Bronchial epithelial cell (primary cell): ENCODE measurements around the gene ATP4B. TPM values are rescaled to one million over a fixed set of nuclear protein-coding genes. Genes with fewer than 3 reads are reported as not detected.

ENCODE experiments used
- DNase-seq: peaks from one replicate; pipeline ENCODE4 v3.0.0-alpha.2; 2010; ENCODE audit warnings: low read depth
- FAIRE-seq: peaks from 2 replicates; lab custom pipeline; 2011; peaks lifted over from hg19 to GRCh38; lab: Jason Lieb, UNC
- H3K27me3 ChIP-seq: 2 replicates; pipeline ENCODE4 v1.5.1; 2011; ENCODE audit warnings: low read length; ENCODE audit not compliant: control insufficient read depth, insufficient read depth
- H3K36me3 ChIP-seq: 2 replicates; pipeline ENCODE4 v1.5.1; 2011; ENCODE audit warnings: low read length; ENCODE audit not compliant: control insufficient read depth, insufficient read depth
- H3K4me3 ChIP-seq: 2 replicates; pipeline ENCODE4 v1.5.1; 2011; ENCODE audit warnings: mild to moderate bottlenecking, low read depth, low read length, control low read depth
- CTCF ChIP-seq: IDR thresholded peaks from 2 replicates; pipeline ENCODE4 v1.5.1; 2011; ENCODE audit warnings: mild to moderate bottlenecking, moderate library complexity, low read length, control low read depth, inconsistent platforms; ENCODE audit not compliant: insufficient read depth, severe bottlenecking
- total RNA-seq: library from RNA; depleted of rRNA; stranded (reverse); fragments of >200 nt; gene quantifications from 2 replicates; pipeline ENCODE4 v1.2.1, GENCODE V29; 2014

Gene ATP4B
- total RNA-seq, 1 donor from 2014 or later, result not detected

GRCh38 chr13:113607889-113608635, 49.9 kb downstream of the ATP4B start:
- H3K27me3 ChIP-seq, result no peaks in the 10 kb centered on the region
- no peak for DNase-seq
- TF ChIP-seq CTCF, result no peak
- H3K4me3 ChIP-seq, result no peak overlapping the region
- peaks cover 13% of the 10 kb centered on the region for H3K36me3 ChIP-seq
- no peak for FAIRE-seq

GRCh38 chr13:113607056-113607888, 50.7 kb downstream of the ATP4B start:
- DNase-seq, result no peak
- TF ChIP-seq CTCF, result no peak
- FAIRE-seq, result no peak
- Histone ChIP-seq H3K36me3 (peaks cover 13% of the 10 kb centered on the region), H3K4me3 (no peak overlapping the region), H3K27me3 (no peaks in the 10 kb centered on the region)

GRCh38 chr13:113605866-113606438, 52.0 kb downstream of the ATP4B start:
- TF ChIP-seq CTCF, result no peak
- no peak for FAIRE-seq

GRCh38 chr13:113605461-113605860, 52.5 kb downstream of the ATP4B start:
- no peaks in the 10 kb centered on the region for H3K27me3 ChIP-seq
- FAIRE-seq (peak; percentile 73), DNase-seq (no peak)
- peaks cover 15% of the 10 kb centered on the region for H3K36me3 ChIP-seq
- H3K4me3 ChIP-seq, result no peak overlapping the region
- no peak for TF ChIP-seq CTCF

More at GRCh38 chr13:113605866-113606438, 52.0 kb downstream of the ATP4B start:
- Histone ChIP-seq H3K27me3 (no peaks in the 10 kb centered on the region), H3K4me3 (no peak overlapping the region), H3K36me3 (peaks cover 15% of the 10 kb centered on the region)
- DNase-seq, result no peak

- TF ChIP-seq CTCF, result no peak
- FAIRE-seq (no peak), DNase-seq (no peak)
- peaks cover 14% of the 10 kb centered on the region for H3K36me3 ChIP-seq
- no peaks in the 10 kb centered on the region for H3K27me3 ChIP-seq
- H3K4me3 ChIP-seq, result no peak overlapping the region
These were observed 53.8 kb downstream of the ATP4B start for GRCh38 chr13:113604186-113604585.
